AG09309 (cell line): ENCODE measurements around the gene HSF5.

ENCODE experiments used
- DNase-seq: peaks from one replicate; pipeline ENCODE4 v3.0.0-alpha.2; 2010; ENCODE audit warnings: low read depth
- H3K4me3 ChIP-seq: 2 replicates; pipeline ENCODE4 v1.5.1; 2011; ENCODE audit warnings: mild to moderate bottlenecking, low read depth, low read length, moderate library complexity; ENCODE audit not compliant: control insufficient read depth
- TF ChIP-seq, protein P1 (sequence below): IDR thresholded peaks from 2 replicates; pipeline ENCODE4 v1.5.1; 2011; ENCODE audit warnings: mild to moderate bottlenecking, low read depth, low read length, inconsistent platforms; ENCODE audit not compliant: insufficient read depth, control insufficient read depth; ENCODE audit errors: missing control alignments

Gene HSF5

DNA sequence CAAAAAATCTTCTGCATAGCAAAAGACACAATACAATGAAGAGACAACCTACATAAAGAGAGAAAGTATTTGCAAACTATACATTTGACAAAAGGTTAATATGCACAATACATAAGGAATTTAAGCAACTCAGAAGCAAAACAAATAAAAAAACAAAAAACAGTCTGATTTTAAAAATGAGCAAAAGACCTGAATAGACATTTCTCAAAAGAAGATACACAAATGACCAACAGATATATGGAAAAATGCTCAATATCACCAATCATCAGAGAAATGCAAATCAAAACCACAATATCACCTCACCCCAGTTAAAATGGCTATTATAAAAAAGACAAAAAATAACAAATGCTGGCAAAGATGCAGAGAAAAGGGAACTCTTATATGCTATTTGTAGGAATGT is 32.7 kb downstream of the HSF5 start:
- DNase-seq = no peak

DNA sequence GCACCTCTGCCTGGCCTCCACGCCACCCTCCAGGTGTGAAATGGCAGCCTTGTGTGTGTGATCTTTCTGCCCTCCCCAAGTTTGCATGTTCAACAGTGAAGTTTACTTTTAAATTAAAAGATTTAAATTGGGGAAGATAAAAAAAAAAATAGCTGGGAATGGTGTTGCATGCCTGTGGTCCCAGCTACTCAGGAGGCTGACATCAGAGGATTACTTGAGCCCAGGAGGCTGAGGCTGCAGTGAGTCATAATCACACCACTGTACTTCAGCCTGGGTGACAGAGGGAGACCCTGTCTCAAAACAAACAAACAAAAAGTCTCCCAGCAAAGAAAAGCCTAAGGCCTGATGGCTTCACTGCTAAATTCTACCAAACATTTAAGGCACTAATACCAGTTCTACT is 35.5 kb downstream of the HSF5 start:
- H3K4me3 ChIP-seq = no peak overlapping the region
- DNase-seq = no peak
- TF ChIP-seq, protein P1, sequence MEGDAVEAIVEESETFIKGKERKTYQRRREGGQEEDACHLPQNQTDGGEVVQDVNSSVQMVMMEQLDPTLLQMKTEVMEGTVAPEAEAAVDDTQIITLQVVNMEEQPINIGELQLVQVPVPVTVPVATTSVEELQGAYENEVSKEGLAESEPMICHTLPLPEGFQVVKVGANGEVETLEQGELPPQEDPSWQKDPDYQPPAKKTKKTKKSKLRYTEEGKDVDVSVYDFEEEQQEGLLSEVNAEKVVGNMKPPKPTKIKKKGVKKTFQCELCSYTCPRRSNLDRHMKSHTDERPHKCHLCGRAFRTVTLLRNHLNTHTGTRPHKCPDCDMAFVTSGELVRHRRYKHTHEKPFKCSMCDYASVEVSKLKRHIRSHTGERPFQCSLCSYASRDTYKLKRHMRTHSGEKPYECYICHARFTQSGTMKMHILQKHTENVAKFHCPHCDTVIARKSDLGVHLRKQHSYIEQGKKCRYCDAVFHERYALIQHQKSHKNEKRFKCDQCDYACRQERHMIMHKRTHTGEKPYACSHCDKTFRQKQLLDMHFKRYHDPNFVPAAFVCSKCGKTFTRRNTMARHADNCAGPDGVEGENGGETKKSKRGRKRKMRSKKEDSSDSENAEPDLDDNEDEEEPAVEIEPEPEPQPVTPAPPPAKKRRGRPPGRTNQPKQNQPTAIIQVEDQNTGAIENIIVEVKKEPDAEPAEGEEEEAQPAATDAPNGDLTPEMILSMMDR = no peak

More for the DNA sequence above, 32.7 kb downstream of the HSF5 start:
- TF ChIP-seq, protein P1 = no peak
- no peak overlapping the region for H3K4me3 ChIP-seq

DNA sequence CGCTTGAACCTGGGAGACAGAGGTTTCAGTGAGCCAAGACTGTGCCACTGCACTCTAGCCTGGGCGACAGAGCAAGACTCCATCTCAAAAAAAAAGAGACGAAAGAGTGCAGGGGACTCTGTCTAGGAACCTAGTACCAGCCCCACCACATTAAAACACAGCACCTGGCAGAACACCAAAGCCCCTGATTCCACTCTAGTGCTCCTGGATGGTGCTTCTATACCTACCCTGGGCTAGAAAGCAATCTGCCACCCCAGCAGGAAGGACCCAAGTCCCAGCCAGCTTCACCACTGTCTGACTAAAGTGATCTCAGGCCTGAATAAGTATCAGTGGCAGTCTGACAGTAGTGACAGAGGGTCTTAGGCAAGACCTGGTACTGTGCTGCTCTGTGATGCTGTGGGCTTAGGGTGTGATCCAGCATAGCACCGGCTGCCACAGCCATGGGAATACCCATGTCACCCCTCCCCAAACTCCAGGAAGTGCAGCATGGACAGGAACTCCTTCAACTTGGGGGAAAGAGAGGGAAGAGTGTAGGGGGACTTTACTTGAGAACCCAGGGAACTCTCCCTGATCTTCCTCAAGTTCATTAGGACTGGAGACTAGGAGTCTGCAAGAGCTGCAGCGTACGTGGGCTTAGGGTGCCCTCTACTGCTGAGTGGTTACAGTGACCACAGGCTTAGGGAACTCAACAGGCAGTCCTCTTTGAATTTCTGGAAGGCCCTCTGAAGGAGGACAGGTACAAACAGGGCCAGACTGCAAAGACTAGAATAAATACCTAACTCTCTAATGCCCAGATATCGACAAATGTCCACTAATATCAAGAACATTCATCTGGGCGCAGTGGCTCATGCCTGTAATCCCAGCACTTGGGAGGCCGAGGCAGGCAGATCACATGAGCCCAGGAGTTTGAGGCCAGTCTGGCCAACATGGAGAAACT is 40.9 kb downstream of the HSF5 start:
- peak; percentile 54 for DNase-seq
- TF ChIP-seq, protein P1 = peak; percentile 88
- no peak overlapping the region for H3K4me3 ChIP-seq

DNA sequence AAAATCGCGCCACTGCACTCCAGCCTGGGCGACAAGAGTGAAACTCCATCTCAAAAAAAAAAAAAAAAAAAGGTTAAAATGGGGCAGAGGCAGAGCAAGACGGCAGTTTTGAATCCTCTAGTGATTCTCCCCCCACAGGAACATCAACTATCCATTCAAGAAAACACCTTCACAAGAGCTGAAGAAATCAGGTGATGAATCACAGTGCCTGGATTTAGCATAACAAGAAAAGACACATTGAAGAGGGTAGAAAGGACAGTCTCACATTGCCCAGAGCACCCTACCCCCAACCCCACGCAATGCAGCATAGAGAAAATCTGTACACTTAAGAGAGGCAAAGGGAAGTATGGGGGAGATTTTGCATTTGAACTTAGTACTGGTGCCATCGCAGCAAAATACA is 42.1 kb downstream of the HSF5 start:
- no peak for DNase-seq
- TF ChIP-seq, protein P1 = no peak
- H3K4me3 ChIP-seq = no peak overlapping the region

DNA sequence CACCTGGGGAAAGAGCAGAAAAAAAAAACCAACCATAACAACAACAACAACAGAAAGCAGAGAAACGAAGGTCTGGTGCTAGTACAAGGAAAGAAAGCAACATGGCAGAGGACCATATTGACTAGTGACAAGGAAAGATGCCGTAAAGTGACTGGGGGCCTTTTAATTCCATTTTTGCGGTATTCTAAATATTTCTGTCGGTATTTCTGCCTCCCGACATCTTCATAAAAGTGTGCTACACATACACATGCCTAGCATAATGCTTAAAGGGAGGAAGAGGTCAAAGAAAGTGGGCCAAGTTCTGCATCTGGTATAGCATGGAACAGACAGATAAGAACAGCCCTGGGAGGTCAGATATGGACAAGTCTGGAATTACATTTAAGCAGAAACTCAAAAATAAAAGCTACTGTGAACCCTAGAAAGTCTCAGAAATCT is 51.4 kb downstream of the HSF5 start:
- no peak overlapping the region for H3K4me3 ChIP-seq
- no peak for DNase-seq

DNA sequence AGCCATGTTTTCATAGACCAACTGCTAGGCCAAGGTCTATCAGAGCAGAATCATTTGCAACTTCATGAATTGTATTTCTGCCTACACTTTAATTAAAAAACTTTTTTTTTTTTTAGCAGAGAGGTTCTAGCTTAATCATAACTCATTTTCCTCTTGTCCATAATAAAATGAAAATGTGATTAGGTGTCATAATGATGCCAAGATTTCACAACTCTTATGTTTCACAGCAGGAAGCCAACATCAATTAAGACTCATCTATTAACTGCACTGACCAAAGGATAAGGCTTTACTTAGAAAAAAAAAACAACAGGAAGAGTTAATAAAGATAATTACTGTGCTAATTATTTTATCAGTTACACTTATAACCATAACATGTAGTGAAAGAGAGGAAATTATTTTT is 52.0 kb downstream of the HSF5 start:
- DNase-seq = no peak
- TF ChIP-seq, protein P1 = no peak
- no peak overlapping the region for H3K4me3 ChIP-seq

More for the DNA sequence above, 51.4 kb downstream of the HSF5 start:
- TF ChIP-seq, protein P1 = no peak
